ENCODE data around the gene RALGDS.

DNA sequence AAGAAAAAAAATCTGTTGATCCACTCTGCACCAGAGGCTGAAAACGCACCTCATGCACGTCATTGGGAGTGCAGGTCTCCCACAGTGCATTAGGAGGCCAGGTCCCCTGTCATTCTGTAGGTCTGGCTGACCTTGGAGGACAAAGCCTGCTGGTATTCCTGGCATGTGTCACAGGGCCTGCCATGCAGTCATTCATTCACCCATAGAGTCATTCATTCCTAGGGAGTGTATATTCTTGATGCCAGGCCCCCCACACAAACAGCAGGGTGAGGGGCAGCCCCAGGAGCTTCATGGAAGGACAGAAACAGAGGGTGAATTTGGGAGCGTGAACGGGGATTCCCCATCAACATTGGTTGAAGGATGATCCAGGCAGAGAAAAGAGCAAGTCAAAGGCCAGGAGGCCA, 40.5 kb upstream of the RALGDS start:
- TF ChIP-seq, protein P1, sequence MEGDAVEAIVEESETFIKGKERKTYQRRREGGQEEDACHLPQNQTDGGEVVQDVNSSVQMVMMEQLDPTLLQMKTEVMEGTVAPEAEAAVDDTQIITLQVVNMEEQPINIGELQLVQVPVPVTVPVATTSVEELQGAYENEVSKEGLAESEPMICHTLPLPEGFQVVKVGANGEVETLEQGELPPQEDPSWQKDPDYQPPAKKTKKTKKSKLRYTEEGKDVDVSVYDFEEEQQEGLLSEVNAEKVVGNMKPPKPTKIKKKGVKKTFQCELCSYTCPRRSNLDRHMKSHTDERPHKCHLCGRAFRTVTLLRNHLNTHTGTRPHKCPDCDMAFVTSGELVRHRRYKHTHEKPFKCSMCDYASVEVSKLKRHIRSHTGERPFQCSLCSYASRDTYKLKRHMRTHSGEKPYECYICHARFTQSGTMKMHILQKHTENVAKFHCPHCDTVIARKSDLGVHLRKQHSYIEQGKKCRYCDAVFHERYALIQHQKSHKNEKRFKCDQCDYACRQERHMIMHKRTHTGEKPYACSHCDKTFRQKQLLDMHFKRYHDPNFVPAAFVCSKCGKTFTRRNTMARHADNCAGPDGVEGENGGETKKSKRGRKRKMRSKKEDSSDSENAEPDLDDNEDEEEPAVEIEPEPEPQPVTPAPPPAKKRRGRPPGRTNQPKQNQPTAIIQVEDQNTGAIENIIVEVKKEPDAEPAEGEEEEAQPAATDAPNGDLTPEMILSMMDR (IDR thresholded peaks at IDR 0.05; ENCODE audit: insufficient read depth, low read length): no peak
- TF ChIP-seq, protein P2, sequence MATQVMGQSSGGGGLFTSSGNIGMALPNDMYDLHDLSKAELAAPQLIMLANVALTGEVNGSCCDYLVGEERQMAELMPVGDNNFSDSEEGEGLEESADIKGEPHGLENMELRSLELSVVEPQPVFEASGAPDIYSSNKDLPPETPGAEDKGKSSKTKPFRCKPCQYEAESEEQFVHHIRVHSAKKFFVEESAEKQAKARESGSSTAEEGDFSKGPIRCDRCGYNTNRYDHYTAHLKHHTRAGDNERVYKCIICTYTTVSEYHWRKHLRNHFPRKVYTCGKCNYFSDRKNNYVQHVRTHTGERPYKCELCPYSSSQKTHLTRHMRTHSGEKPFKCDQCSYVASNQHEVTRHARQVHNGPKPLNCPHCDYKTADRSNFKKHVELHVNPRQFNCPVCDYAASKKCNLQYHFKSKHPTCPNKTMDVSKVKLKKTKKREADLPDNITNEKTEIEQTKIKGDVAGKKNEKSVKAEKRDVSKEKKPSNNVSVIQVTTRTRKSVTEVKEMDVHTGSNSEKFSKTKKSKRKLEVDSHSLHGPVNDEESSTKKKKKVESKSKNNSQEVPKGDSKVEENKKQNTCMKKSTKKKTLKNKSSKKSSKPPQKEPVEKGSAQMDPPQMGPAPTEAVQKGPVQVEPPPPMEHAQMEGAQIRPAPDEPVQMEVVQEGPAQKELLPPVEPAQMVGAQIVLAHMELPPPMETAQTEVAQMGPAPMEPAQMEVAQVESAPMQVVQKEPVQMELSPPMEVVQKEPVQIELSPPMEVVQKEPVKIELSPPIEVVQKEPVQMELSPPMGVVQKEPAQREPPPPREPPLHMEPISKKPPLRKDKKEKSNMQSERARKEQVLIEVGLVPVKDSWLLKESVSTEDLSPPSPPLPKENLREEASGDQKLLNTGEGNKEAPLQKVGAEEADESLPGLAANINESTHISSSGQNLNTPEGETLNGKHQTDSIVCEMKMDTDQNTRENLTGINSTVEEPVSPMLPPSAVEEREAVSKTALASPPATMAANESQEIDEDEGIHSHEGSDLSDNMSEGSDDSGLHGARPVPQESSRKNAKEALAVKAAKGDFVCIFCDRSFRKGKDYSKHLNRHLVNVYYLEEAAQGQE (IDR thresholded peaks at IDR 0.05; ENCODE audit: insufficient replicate concordance, low read depth): no peak
